ENCODE measurements around the gene DDX39A.

DDX39A gene

GRCh38 chr19:14361824-14362223 lies 57.3 kb downstream of the DDX39A start:
- peak; percentile 63 for DNase-seq

Measured in CD4-positive, alpha-beta T cell treated with Interleukin-17A for 1 hour (primary cell).